Muscle layer of colon (tissue), 2 donors: ENCODE data around the gene MROH2A.
"Not testable (repeated sequence)": the region's sequence is repeated elsewhere in the genome, so short reads cannot be mapped to it uniquely, and the experiment has no call there.

Source experiments
- H3K27ac ChIP-seq: one replicate; pipeline ENCODE4 v1.7.0; 2013; ENCODE audit warnings: low read depth, mild to moderate bottlenecking, low read length, moderate library complexity
- H3K27me3 ChIP-seq, 2 donors: one replicate each; pipeline ENCODE4 v1.7.0; 2013; ENCODE audit warnings: low read length in 2 of 2, mild to moderate bottlenecking in 2 of 2; ENCODE audit not compliant: insufficient read depth in 2 of 2, control insufficient read depth in 1 of 2
- H3K36me3 ChIP-seq: one replicate; pipeline ENCODE4 v1.7.0; 2013; ENCODE audit warnings: mild to moderate bottlenecking, low read length; ENCODE audit not compliant: insufficient read depth
- H3K4me1 ChIP-seq: one replicate; pipeline ENCODE4 v1.7.0; 2013; ENCODE audit warnings: mild to moderate bottlenecking, low read length; ENCODE audit not compliant: insufficient read depth
- H3K4me3 ChIP-seq, 2 donors: one replicate each; pipeline ENCODE4 v1.7.0; 2013; ENCODE audit warnings: low read length in 2 of 2, low read depth in 1 of 2, mild to moderate bottlenecking in 1 of 2, moderate library complexity in 1 of 2
- H3K9ac ChIP-seq: one replicate; pipeline ENCODE4 v1.7.0; 2013; ENCODE audit warnings: low read length
- H3K9me3 ChIP-seq: one replicate; pipeline ENCODE4 v1.7.0; 2013; ENCODE audit warnings: mild to moderate bottlenecking, low read length
- donor health status: abdominal sarcoma.
- donor health status: Adenocarcinoma of cecum.

Gene MROH2A

GRCh38 chr2:233750689-233751088, 27.4 kb upstream of the MROH2A start:
- H3K27me3 ChIP-seq, H3K4me1 ChIP-seq, H3K36me3 ChIP-seq, H3K9ac ChIP-seq, H3K9me3 ChIP-seq, H3K4me3 ChIP-seq, H3K27ac ChIP-seq: not testable (repeated sequence)

DNA sequence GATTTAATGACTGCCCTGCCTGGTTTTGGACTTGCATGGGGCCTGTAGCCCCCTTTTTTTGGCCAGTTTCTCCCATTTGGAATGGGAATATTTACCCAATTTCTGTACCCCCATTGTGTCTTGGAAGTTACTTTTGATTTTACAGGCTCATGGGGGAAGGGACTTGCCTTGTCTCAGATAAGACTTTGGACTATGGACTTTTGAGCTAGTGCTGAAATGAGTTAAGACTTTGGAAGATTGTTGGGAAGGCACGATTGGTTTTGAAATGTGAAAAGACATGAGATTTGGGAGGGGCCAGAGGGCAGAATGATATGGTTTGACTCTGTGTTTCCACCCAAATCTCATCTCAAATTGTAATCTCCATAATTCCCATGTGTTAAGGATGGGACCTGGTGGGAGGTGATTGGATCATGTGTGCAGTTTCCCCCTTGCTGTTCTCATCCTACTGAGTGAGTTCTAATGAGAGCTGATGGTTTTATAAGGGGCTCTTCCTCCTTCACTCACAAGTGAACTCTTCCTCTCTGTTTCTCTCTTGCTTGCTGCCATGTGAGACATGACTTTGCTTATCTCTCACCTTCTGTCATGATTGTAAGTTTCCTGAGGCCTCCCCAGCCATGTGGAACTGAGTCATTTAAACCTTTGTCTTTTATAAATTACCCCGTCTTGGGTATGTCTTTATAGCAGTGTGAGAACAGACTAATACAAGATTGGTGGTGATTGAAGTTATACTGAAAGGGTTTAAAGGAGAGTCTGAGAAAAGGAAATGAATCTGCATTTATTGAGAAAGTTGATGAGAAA, 26.7 kb upstream of the MROH2A start:
- H3K4me1 ChIP-seq, H3K4me3 ChIP-seq, H3K9me3 ChIP-seq, H3K36me3 ChIP-seq, H3K27me3 ChIP-seq, H3K27ac ChIP-seq, H3K9ac ChIP-seq: not testable (repeated sequence)

DNA sequence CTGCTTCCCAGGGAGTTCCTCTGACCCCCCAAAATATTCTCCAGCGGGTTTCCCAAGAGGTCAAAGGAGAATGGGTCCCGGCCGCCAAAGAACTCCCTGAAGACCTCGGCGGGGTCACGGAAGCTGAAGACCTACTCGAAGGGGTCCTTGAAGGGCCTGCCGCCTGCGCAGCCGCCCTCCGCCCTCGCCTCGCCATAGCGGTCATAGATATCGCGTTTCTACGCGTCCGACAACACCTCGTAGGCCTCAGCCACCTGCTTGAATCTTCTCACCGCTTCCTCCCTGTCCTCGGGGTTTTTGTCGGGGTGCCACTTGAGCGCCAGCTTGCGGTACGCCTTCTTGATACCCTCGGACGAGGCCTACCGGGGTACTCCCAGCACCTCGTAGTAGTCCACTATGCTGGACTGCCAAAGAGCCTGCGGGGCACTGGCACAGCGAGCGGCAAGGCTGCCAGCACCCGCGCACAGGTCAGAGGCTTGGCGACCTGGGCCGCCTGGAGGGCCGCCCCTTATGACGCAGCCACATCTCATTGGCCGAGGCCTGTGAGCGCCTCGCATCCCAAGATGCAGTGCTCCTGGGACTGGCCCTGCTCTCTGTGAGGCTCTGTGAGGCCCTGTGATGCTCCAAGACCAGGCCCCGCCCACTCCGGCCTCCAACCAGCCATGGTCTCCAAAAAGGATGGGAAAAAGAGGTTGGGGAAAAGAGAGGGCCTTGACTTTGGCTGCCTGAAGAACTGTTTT, 23.1 kb upstream of the MROH2A start:
- Histone ChIP-seq H3K4me3 (no peak overlapping the region), H3K4me1 (no peaks in the 10 kb centered on the region), H3K9me3 (no peaks in the 10 kb centered on the region), H3K9ac (no peak overlapping the region), H3K27me3 (no peaks in the 10 kb centered on the region), H3K27ac (no peak overlapping the region), H3K36me3 (no peaks in the 10 kb centered on the region)

GRCh38 chr2:233756429-233757081, 21.6 kb upstream of the MROH2A start:
- H3K9ac ChIP-seq: no peak overlapping the region
- H3K9me3 ChIP-seq: no peaks in the 10 kb centered on the region
- no peaks in the 10 kb centered on the region for H3K27me3 ChIP-seq
- no peak overlapping the region for H3K27ac ChIP-seq
- no peaks in the 10 kb centered on the region for H3K4me1 ChIP-seq
- H3K36me3 ChIP-seq: no peaks in the 10 kb centered on the region
- H3K4me3 ChIP-seq: no peak overlapping the region

DNA sequence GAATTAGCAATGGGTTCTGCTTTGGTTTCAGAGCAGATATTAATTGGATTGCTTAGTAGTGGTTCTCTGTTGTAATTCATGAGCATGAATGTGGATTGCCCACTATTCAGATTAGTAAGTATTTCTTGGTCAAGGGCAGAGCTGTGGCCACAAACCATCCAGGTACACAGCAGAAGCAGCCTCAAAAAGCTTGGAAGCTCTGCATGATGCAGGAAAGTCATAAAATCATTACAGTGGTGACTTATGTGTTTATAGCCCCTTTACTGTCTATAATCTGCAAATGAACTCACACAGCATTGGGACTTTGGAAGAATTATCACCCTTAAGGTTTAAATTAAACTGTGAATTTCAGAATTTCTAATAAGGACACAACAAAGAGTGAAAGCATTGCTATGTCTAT, 20.0 kb upstream of the MROH2A start:
- Histone ChIP-seq H3K9ac (no peak overlapping the region), H3K4me1 (no peaks in the 10 kb centered on the region)

DNA sequence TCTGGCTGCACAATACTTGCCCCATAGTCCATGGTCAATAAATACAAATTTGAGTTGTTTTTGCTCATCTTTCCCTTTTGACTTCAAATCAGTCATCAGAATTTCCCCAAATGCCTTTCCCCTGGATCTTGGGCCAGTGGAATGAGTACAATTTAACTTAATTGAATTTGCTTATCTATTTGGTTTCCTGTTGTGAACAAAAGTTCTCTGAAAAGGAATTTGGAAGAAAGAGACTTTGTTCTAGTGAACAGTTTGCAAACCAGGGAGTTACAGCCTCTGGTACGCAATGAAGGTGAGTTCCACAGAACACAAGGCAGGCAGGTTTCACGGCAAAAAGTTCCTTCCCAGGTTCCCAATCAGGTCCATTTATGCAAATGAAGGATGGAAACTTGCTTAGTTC, 19.3 kb upstream of the MROH2A start:
- H3K27me3 ChIP-seq: no peaks in the 10 kb centered on the region
- no peak overlapping the region for H3K27ac ChIP-seq
- H3K36me3 ChIP-seq: no peaks in the 10 kb centered on the region
- H3K4me3 ChIP-seq: no peak overlapping the region
- no peaks in the 10 kb centered on the region for H3K9me3 ChIP-seq
- no peaks in the 10 kb centered on the region for H3K4me1 ChIP-seq
- no peak overlapping the region for H3K9ac ChIP-seq

More for the DNA sequence above, 20.0 kb upstream of the MROH2A start:
- Histone ChIP-seq H3K27me3 (no peaks in the 10 kb centered on the region), H3K9me3 (no peaks in the 10 kb centered on the region), H3K4me3 (no peak overlapping the region), H3K36me3 (no peaks in the 10 kb centered on the region), H3K27ac (no peak overlapping the region)

DNA sequence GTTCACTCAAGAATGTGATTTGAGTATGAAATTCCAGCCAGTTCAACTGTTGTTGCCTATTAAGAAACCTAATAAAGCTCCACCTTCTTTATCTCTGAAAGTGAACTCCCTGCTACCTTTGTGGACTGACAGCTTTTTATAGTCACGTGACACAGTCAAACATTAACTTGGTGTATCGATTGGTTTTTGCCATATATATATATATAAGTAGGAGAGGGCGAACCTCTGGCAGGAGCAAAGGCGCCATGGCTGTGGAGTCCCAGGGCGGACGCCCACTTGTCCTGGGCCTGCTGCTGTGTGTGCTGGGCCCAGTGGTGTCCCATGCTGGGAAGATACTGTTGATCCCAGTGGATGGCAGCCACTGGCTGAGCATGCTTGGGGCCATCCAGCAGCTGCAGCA, 18.1 kb upstream of the MROH2A start, which contains the start of gene UGT1A1:
TSS of gene UGT1A1 (plus strand) at position 228 of the 400 bp plus-strand sequence. CDS start at position 246, 18 bp downstream.
- H3K9me3 ChIP-seq: no peaks in the 10 kb centered on the region
- no peaks in the 10 kb centered on the region for H3K27me3 ChIP-seq
- no peak within 1 kb of the TSS for H3K27ac ChIP-seq
- H3K9ac ChIP-seq: no peak within 1 kb of the TSS
- H3K4me1 ChIP-seq: no peaks in the 10 kb centered on the region
- H3K4me3 ChIP-seq: no peak within 1 kb of the TSS
- H3K36me3 ChIP-seq: no peaks in the 10 kb centered on the region

DNA sequence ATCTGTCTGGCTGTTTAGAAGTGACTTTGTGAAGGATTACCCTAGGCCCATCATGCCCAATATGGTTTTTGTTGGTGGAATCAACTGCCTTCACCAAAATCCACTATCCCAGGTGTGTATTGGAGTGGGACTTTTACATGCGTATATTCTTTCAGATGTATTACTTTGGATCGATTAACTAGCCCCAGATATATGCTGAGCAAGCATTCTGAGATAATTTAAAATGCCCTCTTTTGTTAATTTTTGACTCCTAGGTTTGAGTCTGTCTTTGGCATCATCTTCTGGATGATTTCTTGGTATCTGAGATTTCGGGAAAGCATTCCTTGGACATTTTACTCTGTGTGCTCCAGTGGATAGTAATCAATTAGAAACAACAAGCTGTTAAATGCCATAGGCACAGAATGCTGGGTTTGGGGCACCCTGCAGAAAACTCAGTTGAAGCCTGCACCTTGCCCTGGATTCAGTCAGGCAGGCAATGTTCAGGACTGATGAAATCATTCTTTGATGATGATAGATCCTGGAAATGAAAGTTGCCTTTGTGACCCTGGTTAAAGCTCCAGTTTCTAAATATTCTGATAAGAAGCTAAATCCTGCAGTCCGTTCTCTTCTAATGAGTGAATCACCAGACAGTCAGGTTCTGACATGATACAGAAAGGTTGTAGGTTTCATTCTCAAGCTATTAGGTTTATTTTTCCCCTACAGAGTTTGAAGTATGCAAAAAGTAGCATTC, 16.9 kb upstream of the MROH2A start:
- H3K4me3 ChIP-seq: no peak overlapping the region
- H3K9ac ChIP-seq: no peak overlapping the region
- H3K9me3 ChIP-seq: no peaks in the 10 kb centered on the region
- H3K27ac ChIP-seq: no peak overlapping the region
- no peaks in the 10 kb centered on the region for H3K27me3 ChIP-seq
- no peaks in the 10 kb centered on the region for H3K4me1 ChIP-seq
- H3K36me3 ChIP-seq: no peaks in the 10 kb centered on the region

DNA sequence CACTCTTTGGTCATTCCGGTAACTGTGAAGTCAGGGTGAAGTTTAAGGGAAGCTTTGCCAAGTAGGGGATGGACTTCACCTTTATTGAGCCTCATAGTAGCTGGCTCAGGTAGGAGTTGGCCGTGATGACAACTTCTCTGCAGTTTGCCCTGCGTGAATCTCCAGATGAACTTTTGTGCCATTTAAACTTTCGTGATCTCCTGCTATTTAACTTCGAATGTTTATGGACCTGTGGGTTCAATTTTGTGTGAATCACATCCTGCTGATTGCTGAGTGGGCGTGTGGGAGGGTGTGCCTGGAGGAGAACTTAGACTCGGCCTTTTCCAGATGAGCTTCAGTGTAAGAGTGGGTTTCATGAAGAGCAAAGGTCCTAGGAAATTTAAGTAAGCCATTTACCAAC, 13.9 kb upstream of the MROH2A start:
- no peak overlapping the region for H3K4me3 ChIP-seq
- no peaks in the 10 kb centered on the region for H3K27me3 ChIP-seq
- H3K9me3 ChIP-seq: no peaks in the 10 kb centered on the region
- no peaks in the 10 kb centered on the region for H3K4me1 ChIP-seq
- H3K36me3 ChIP-seq: no peaks in the 10 kb centered on the region
- H3K27ac ChIP-seq: no peak overlapping the region
- H3K9ac ChIP-seq: no peak overlapping the region

DNA sequence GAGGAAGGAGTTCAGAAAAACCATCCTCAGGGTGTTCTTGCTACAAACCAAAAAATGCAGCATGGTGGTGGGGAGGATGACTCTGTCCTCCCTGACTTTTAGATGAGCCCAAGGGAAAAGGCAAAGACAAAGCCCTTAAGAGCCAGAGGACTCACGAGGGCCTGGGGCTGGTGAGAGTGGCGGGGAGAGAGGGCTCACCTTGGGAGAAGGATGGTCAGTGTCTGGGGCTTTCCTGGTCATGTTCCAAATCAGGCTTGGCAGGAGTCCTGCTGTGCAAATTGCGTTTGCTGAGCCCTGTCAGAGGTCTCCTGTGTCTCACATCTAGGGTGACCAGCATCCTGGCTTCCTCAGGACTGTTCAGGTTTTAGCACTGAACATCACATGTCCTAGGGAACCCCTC, 13.4 kb upstream of the MROH2A start:
- H3K36me3 ChIP-seq: no peaks in the 10 kb centered on the region
- no peaks in the 10 kb centered on the region for H3K27me3 ChIP-seq
- H3K9me3 ChIP-seq: no peaks in the 10 kb centered on the region
- no peak overlapping the region for H3K27ac ChIP-seq
- H3K9ac ChIP-seq: no peak overlapping the region
- no peak overlapping the region for H3K4me3 ChIP-seq
- no peaks in the 10 kb centered on the region for H3K4me1 ChIP-seq

GRCh38 chr2:233766416-233766815, 11.7 kb upstream of the MROH2A start:
- Histone ChIP-seq H3K9me3 (no peaks in the 10 kb centered on the region), H3K27me3 (no peaks in the 10 kb centered on the region), H3K4me3 (no peak overlapping the region), H3K9ac (no peak overlapping the region), H3K4me1 (no peaks in the 10 kb centered on the region), H3K27ac (no peak overlapping the region), H3K36me3 (no peaks in the 10 kb centered on the region)
